Panc1 (cell line): Measurements from ENCODE around the gene GALNT14.

Experiments
- POLR2AphosphoS5 ChIP-seq: IDR thresholded peaks from 2 replicates; pipeline ENCODE4 v1.6.1; 2012; ENCODE audit warnings: mild to moderate bottlenecking, low read depth, low read length, moderate library complexity
- SIN3A ChIP-seq: IDR thresholded peaks from 2 replicates; pipeline ENCODE4 v1.6.1; 2012; ENCODE audit warnings: low read depth, mild to moderate bottlenecking, low read length, moderate library complexity, borderline replicate concordance; ENCODE audit not compliant: insufficient read depth
- TCF7L2 ChIP-seq: IDR thresholded peaks from 2 replicates; pipeline ENCODE4 v1.6.1; 2011; ENCODE audit warnings: mild to moderate bottlenecking, low read depth, low read length, inconsistent platforms
- TF ChIP-seq, protein P1 (sequence below): fragments of 450-650 bp; IDR thresholded peaks from 2 replicates; pipeline ENCODE4 v1.5.1; 2017; ENCODE audit warnings: mild to moderate bottlenecking

DNA sequence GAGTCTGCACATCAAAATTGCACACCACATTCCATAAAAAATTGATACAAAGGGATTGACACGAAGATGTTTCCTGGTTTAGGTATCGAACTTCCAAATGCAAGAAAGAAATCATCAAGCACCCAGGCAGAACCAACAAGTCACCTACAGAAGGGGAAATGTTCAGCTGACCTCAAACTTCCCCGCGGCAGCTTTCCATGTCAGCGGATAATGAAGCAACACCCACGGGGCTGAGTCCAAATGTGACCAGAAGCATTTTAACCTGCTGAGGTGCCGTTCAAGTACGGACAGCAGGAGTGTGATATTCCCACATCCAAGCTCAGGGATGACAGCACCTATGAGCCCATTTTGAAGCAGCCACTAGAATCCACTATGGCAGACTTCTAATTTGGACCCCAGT is 124.9 kb downstream of the GALNT14 start:
- TF ChIP-seq, protein P1, sequence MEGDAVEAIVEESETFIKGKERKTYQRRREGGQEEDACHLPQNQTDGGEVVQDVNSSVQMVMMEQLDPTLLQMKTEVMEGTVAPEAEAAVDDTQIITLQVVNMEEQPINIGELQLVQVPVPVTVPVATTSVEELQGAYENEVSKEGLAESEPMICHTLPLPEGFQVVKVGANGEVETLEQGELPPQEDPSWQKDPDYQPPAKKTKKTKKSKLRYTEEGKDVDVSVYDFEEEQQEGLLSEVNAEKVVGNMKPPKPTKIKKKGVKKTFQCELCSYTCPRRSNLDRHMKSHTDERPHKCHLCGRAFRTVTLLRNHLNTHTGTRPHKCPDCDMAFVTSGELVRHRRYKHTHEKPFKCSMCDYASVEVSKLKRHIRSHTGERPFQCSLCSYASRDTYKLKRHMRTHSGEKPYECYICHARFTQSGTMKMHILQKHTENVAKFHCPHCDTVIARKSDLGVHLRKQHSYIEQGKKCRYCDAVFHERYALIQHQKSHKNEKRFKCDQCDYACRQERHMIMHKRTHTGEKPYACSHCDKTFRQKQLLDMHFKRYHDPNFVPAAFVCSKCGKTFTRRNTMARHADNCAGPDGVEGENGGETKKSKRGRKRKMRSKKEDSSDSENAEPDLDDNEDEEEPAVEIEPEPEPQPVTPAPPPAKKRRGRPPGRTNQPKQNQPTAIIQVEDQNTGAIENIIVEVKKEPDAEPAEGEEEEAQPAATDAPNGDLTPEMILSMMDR = no peak
- TF ChIP-seq TCF7L2 (no peak), POLR2AphosphoS5 (no peak), SIN3A (no peak)
